HG03432 (cell line): ENCODE measurements around the gene BICDL1.

Experiments
- ATAC-seq: cut with Tn5 transposase; IDR thresholded peaks from one replicate; pipeline ENCODE4 v1.9.1; 2021; ENCODE audit warnings: mild to moderate bottlenecking, moderate library complexity; ENCODE audit not compliant: unreplicated experiment

The BICDL1 gene

GRCh38 chr12:120048263-120048662 lies 59.2 kb downstream of the BICDL1 start:
- ATAC-seq: no peak

- no peak for ATAC-seq
Measured at GRCh38 chr12:120049426-120049825, 60.4 kb downstream of the BICDL1 start.

- no peak for ATAC-seq
Measured at GRCh38 chr12:120051535-120051934, 62.5 kb downstream of the BICDL1 start.

- no peak for ATAC-seq
Measured at GRCh38 chr12:120054293-120054692, 65.3 kb downstream of the BICDL1 start.

- no peak for ATAC-seq
Measured at GRCh38 chr12:120055231-120056000, 66.4 kb downstream of the BICDL1 start.

GRCh38 chr12:120056739-120057138 lies 67.7 kb downstream of the BICDL1 start:
- ATAC-seq: no peak

GRCh38 chr12:120060196-120060595 lies 71.2 kb downstream of the BICDL1 start:
- no peak for ATAC-seq

GRCh38 chr12:120060717-120061116 lies 71.7 kb downstream of the BICDL1 start:
- no peak for ATAC-seq

- ATAC-seq: no peak
Measured at GRCh38 chr12:120061575-120062214, 72.7 kb downstream of the BICDL1 start.

GRCh38 chr12:120062976-120063579 lies 74.0 kb downstream of the BICDL1 start:
- no peak for ATAC-seq

- no peak for ATAC-seq
Measured at GRCh38 chr12:120064054-120064940, 75.3 kb downstream of the BICDL1 start.

- no peak for ATAC-seq
Measured at GRCh38 chr12:120065472-120065871, 76.4 kb downstream of the BICDL1 start.

- ATAC-seq: no peak
Measured at GRCh38 chr12:120066341-120066740, 77.3 kb downstream of the BICDL1 start.

GRCh38 chr12:120067084-120067869 lies 78.2 kb downstream of the BICDL1 start:
- no peak for ATAC-seq

- ATAC-seq: no peak
Measured at GRCh38 chr12:120067901-120068300, 78.9 kb downstream of the BICDL1 start.

GRCh38 chr12:120069278-120069677 lies 80.2 kb downstream of the BICDL1 start:
- no peak for ATAC-seq

GRCh38 chr12:120071493-120072020 lies 82.5 kb downstream of the BICDL1 start:
- no peak for ATAC-seq

GRCh38 chr12:120072472-120073249 lies 83.6 kb downstream of the BICDL1 start:
- no peak for ATAC-seq

GRCh38 chr12:120075034-120075616 lies 86.1 kb downstream of the BICDL1 start:
- no peak for ATAC-seq
